ENCODE data around the gene NDUFB4. TPM values are rescaled to one million over a fixed set of nuclear protein-coding genes. Genes with fewer than 3 reads are reported as not detected.

The NDUFB4 gene
- total and polyA plus RNA-seq, 7 donors: 297 to 542 (median 323) TPM

DNA sequence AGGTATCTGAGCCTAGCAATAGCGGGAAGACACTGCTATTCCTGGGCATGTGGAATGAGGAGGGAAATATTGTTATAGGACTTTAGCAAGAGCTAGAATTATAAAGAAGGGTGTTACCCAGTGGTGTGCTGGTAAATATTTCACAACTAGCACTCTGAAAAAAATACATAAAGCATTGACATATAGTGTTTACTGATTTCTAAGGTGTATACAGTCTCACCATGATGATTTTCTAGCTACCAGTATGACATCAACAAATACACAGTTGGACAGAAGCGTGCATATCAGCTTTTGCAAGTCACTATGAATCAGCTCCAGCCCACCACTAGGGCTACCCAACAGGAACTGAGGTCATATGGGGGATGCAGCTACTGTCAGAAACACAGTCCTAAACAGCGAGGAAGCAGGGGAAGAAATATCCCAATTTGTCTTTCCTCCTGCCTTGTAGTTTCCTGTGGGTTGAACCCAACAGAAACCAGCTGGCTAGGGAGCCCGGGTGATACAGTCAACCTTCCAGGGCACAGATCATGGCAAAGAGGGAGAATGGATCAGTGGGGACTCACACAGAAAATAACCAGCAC is 46.3 kb downstream of the NDUFB4 start:
- ATAC-seq (no peak), DNase-seq (no peak)
- intact Hi-C loops (cut with DNase I): no loop called here
- 61 to 73% (median 71%) methylated on average over 4 of the region's 4 CpGs for WGBS, 3 donors
- H3K27me3 ChIP-seq (ENCODE audit: insufficient read depth in 3 of 3, low read length in 2 of 3): no peaks in the 10 kb centered on the region
- H3K4me1 ChIP-seq: no peaks in the 10 kb centered on the region
- H3K4me3 ChIP-seq: no peak overlapping the region
- no peak overlapping the region for H3K27ac ChIP-seq
- TF ChIP-seq CTCF (IDR thresholded peaks at IDR 0.05): no peak
- no peaks in the 10 kb centered on the region for H3K9me3 ChIP-seq
- H3K36me3 ChIP-seq (ENCODE audit: insufficient read depth in 1 of 2, low read depth in 1 of 2): no peaks in the 10 kb centered on the region

DNA sequence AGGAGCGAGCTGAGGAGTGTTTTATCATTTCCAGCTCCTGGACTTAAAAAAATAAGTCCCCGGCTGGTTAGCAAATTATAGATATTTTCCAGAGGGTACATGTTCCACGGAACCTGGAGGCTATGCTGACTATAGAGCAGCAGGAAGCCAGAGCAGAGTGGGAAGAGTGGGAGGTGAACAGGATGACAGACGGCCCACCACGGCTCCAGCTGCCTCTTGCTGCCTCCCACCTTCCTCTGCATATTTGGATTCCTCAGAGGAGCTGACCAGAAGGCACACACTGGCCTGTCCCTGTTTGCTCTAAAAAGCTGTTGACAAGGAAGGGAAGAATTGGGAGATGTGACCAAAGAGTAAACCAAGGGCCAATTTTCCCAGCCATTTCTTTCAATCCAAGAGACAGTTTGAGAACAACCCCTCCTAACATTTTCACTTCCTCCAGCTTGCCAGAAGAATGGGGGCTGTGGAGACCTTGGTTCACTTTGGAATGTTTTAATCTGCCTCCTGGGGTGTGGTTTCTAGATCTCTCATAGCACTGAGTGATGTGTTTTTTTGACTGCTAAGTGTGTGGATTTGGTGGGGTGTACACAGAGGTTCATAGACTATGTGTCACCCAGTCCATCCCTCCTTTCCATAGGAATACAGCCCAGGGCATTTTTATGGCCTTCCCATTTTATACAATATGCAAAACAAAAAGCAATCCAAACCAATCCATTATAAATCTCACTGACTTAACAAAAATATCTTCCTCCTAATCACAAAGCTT is 49.1 kb downstream of the NDUFB4 start:
- H3K27ac ChIP-seq: no peak overlapping the region
- no peak for DNase-seq
- no peak for TF ChIP-seq CTCF (IDR thresholded peaks at IDR 0.05)
- ATAC-seq: no peak
- 34 to 47% (median 46%) methylated on average over 5 of the region's 5 CpGs for WGBS, 3 donors
- intact Hi-C loops (cut with DNase I): no loop called here
- H3K9me3 ChIP-seq: no peaks in the 10 kb centered on the region
- no peak overlapping the region for H3K4me3 ChIP-seq
- no peaks in the 10 kb centered on the region for H3K27me3 ChIP-seq (ENCODE audit: insufficient read depth in 3 of 3, low read length in 2 of 3)
- no peaks in the 10 kb centered on the region for H3K36me3 ChIP-seq (ENCODE audit: insufficient read depth in 1 of 2, low read depth in 1 of 2)
- H3K4me1 ChIP-seq: no peaks in the 10 kb centered on the region

- no peaks in the 10 kb centered on the region for H3K27me3 ChIP-seq (ENCODE audit: insufficient read depth in 3 of 3, low read length in 2 of 3)
- H3K27ac ChIP-seq: no peak overlapping the region
- no peak for TF ChIP-seq CTCF (IDR thresholded peaks at IDR 0.05)
- intact Hi-C loops (cut with DNase I): no loop called here
- peak in 2 of 4 donors; percentile 35 to 67 for ATAC-seq
- H3K4me3 ChIP-seq: no peak overlapping the region
- no peaks in the 10 kb centered on the region for H3K4me1 ChIP-seq
- H3K36me3 ChIP-seq (ENCODE audit: insufficient read depth in 1 of 2, low read depth in 1 of 2): no peaks in the 10 kb centered on the region
- DNase-seq: no peak
- 55 to 67% (median 57%) methylated on average over 5 of the region's 5 CpGs for WGBS, 3 donors
- H3K9me3 ChIP-seq: no peaks in the 10 kb centered on the region
These were observed 50.8 kb downstream of the NDUFB4 start for GRCh38 chr3:120646771-120647432.

GRCh38 chr3:120648290-120648689 is 52.2 kb downstream of the NDUFB4 start:
- no peak for TF ChIP-seq CTCF (IDR thresholded peaks at IDR 0.05)
- Histone ChIP-seq H3K4me3 (no peak overlapping the region), H3K36me3 (ENCODE audit: insufficient read depth in 1 of 2, low read depth in 1 of 2) (no peaks in the 10 kb centered on the region), H3K9me3 (no peaks in the 10 kb centered on the region), H3K27ac (no peak overlapping the region), H3K27me3 (ENCODE audit: insufficient read depth in 3 of 3, low read length in 2 of 3) (no peaks in the 10 kb centered on the region), H3K4me1 (no peaks in the 10 kb centered on the region)
- whole genome bisulfite sequencing, 3 donors: 81 to 89% (median 84%) methylated on average over 5 of the region's 5 CpGs
- intact Hi-C loops (cut with DNase I): no loop called here
- DNase-seq: no peak
- ATAC-seq: no peak

Data from psoas muscle (tissue), 8 donors.